Subcutaneous adipose tissue (tissue), 4 donors: ENCODE results near the gene GLIS1. TPM values are rescaled to one million over a fixed set of nuclear protein-coding genes. Genes with fewer than 3 reads are reported as not detected.

Source experiments
- CTCF ChIP-seq: fragments of 450-650 bp; IDR thresholded peaks from one replicate; pipeline ENCODE4 v1.5.1; 2016; ENCODE audit warnings: low read depth, mild to moderate bottlenecking, control low read depth, antibody characterized with exemption, moderate library complexity
- total RNA-seq, 4 donors: library from RNA; depleted of rRNA; stranded (reverse); fragments of >200 nt; gene quantifications; one replicate each; pipeline ENCODE4 v1.1.0, GENCODE V29; 2016

Gene GLIS1
- total RNA-seq, 4 donors from 2014 or later: 0.17 to 3.6 TPM; not detected in 2

- no peak for TF ChIP-seq CTCF
Measured at GRCh38 chr1:53505401-53505800, 233.6 kb downstream of the GLIS1 start.

- TF ChIP-seq CTCF: no peak
Measured at GRCh38 chr1:53504901-53505300, 234.1 kb downstream of the GLIS1 start.

GRCh38 chr1:53503433-53504217, 235.3 kb downstream of the GLIS1 start:
- TF ChIP-seq CTCF: no peak

GRCh38 chr1:53502641-53503432, 236.1 kb downstream of the GLIS1 start:
- no peak for TF ChIP-seq CTCF

GRCh38 chr1:53501065-53502005, 237.6 kb downstream of the GLIS1 start:
- no peak for TF ChIP-seq CTCF

- TF ChIP-seq CTCF: no peak
Measured at GRCh38 chr1:53500204-53501064, 238.5 kb downstream of the GLIS1 start.
